ENCODE data around the gene TIMM17A.
A peak's percentile ranks its signal among the peaks of the same experiment; 100 is the strongest.

- TF ChIP-seq POLR2A (IDR thresholded peaks at IDR 0.05) (peak; percentile 35), CTCF (IDR thresholded peaks at IDR 0.05) (no peak)
Measured at GRCh38 chr1:202018468-202019234, 63.3 kb downstream of the TIMM17A start.
